HepG2 (cell line): Measurements from ENCODE around the gene LRRC8C. TPM values are rescaled to one million over a fixed set of nuclear protein-coding genes. Genes with fewer than 3 reads are reported as not detected.

ENCODE experiments used
- ATAC-seq: fragments of 200-7000 bp; cut with Tn5 transposase; 3 replicates; pipeline ENCODE4 v1.9.1; 2020; ENCODE audit warnings: mild to moderate bottlenecking, moderate library complexity
- BruUV-seq: library from RNA; stranded (reverse); fragments of 400-500 nt; replicated peaks from 2 replicates; lab custom pipeline; 2021; lab: Mats Ljungman, UMichigan
- CTCF ChIA-PET: fragments of 300-600 bp; formaldehyde crosslinking; extraction: SDS; loops from one replicate; lab custom pipeline; 2021; ENCODE audit warnings: low total read pairs, inconsistent platforms, low intra/inter-chr PET ratio; lab: Yijun Ruan, JAX
- POLR2A ChIA-PET: fragments of 350-600 bp; sonication (Branson Sonifier 250); formaldehyde crosslinking; loops from one replicate; lab custom pipeline; 2020; ENCODE audit warnings: antibody characterized with exemption, inconsistent platforms; lab: Yijun Ruan, JAX
- DNase-seq: peaks from one replicate; pipeline ENCODE4 v3.0.0-alpha.2; 2015; ENCODE audit warnings: low spot score
- FAIRE-seq: peaks from 3 replicates; lab custom pipeline; 2011; peaks lifted over from hg19 to GRCh38; lab: Jason Lieb, UNC
- H2AFZ ChIP-seq: one replicate; pipeline ENCODE4 v1.6.1; 2011; ENCODE audit warnings: low read length, inconsistent platforms
- H3K27ac ChIP-seq: fragments of 300-600 bp; 3 replicates; pipeline ENCODE4 v1.8.0; 2011; ENCODE audit warnings: mixed run types, mild to moderate bottlenecking, mixed read lengths, low read length, inconsistent platforms; ENCODE audit not compliant: insufficient read depth; ENCODE audit errors: extremely low read length
- H3K27me3 ChIP-seq, 2 experiments: fragments of 200-600 bp in 1 of 2; 2 replicates in 1 of 2; 3 replicates in 1 of 2; pipeline versions ENCODE4 v1.6.0 to v1.8.0; 2011; ENCODE audit warnings: low read length in 2 of 2, mild to moderate bottlenecking in 2 of 2, moderate library complexity in 2 of 2, inconsistent platforms in 1 of 2; ENCODE audit not compliant: insufficient read depth in 2 of 2, control insufficient read depth in 1 of 2
- H3K36me3 ChIP-seq, 2 experiments: fragments of 200-600 bp in 1 of 2; replicated peaks in 1 of 2; 2 replicates in 1 of 2; 3 replicates in 1 of 2; pipeline versions ENCODE4 v1.5.1 to v1.8.0; 2011; ENCODE audit warnings: low read length in 2 of 2, inconsistent platforms in 1 of 2; ENCODE audit not compliant: insufficient read depth in 2 of 2, control insufficient read depth in 1 of 2
- H3K4me1 ChIP-seq: 2 replicates; pipeline ENCODE4 v1.5.1; 2012; ENCODE audit warnings: low read length, inconsistent platforms; ENCODE audit not compliant: insufficient read depth
- H3K4me2 ChIP-seq: 2 replicates; pipeline ENCODE4 v1.6.0; 2011; ENCODE audit warnings: low read depth, low read length, inconsistent platforms
- H3K4me3 ChIP-seq, 3 experiments: fragments of 200-600 bp in 1 of 3; sonication (generic), shearing (Covaris generic) in 1 of 3; replicated peaks in 1 of 3; 2 replicates each; pipeline ENCODE4 v1.5.1; 2011 to 2016; ENCODE audit warnings: low read length in 3 of 3, inconsistent platforms in 2 of 3, low read depth in 2 of 3, mild to moderate bottlenecking in 2 of 3, control low read depth in 1 of 3, mixed read lengths in 1 of 3; ENCODE audit not compliant: insufficient read depth in 1 of 3
- H3K79me2 ChIP-seq: one replicate; pipeline ENCODE4 v1.6.1; 2011; ENCODE audit warnings: low read length, inconsistent platforms; ENCODE audit not compliant: insufficient read depth
- H3K9ac ChIP-seq: 2 replicates; pipeline ENCODE4 v1.6.0; 2011; ENCODE audit warnings: mild to moderate bottlenecking, low read depth, low read length, inconsistent platforms; ENCODE audit not compliant: insufficient read depth
- H3K9me3 ChIP-seq: 2 replicates; pipeline ENCODE4 v1.5.1; 2012; ENCODE audit warnings: mild to moderate bottlenecking, low read length
- H4K20me1 ChIP-seq: 2 replicates; pipeline ENCODE4 v1.6.0; 2011; ENCODE audit warnings: inconsistent platforms, mild to moderate bottlenecking, low read length, moderate library complexity; ENCODE audit not compliant: insufficient read depth
- BORCS8-MEF2B ChIP-seq: sonication (generic); formaldehyde crosslinking; IDR thresholded peaks from 2 replicates; pipeline ENCODE4 v1.8.0; 2022; ENCODE audit warnings: mild to moderate bottlenecking, missing genetic modification reagents
- BRD4 ChIP-seq: sonication (generic); formaldehyde crosslinking; IDR thresholded peaks from 2 replicates; pipeline ENCODE4 v1.4.0; 2020; ENCODE audit warnings: missing genetic modification reagents
- KLF16 ChIP-seq, 2 experiments: sonication (generic) in 1 of 2; formaldehyde crosslinking in 1 of 2; IDR thresholded peaks; 2 replicates each; pipeline versions ENCODE4 v1.6.1 to v1.8.0; 2016 to 2023; ENCODE audit warnings: missing genetic modification reagents in 2 of 2, missing compliant biosample characterization in 1 of 2
- KMT2A ChIP-seq: sonication (generic); formaldehyde crosslinking; IDR thresholded peaks from 2 replicates; pipeline ENCODE4 v1.4.0; 2020; ENCODE audit warnings: missing genetic modification reagents
- SRSF1 ChIP-seq: fragments of 200-400 bp; formaldehyde crosslinking; optimal IDR thresholded peaks from 2 replicates; pipeline ENCODE3; 2017; ENCODE audit warnings: mild to moderate bottlenecking, low read depth, low read length, moderate library complexity
- ZNF816 ChIP-seq: sonication (generic); formaldehyde crosslinking; IDR thresholded peaks from 2 replicates; pipeline ENCODE4 v1.8.0; 2022; ENCODE audit warnings: missing genetic modification reagents, mild to moderate bottlenecking, borderline replicate concordance
- ZSCAN25 ChIP-seq: sonication (generic); formaldehyde crosslinking; IDR thresholded peaks from 2 replicates; pipeline ENCODE4 v1.8.0; 2022; ENCODE audit warnings: mild to moderate bottlenecking, missing genetic modification reagents
- WGBS: methylation state at CpG from one replicate; pipeline ENCODE4 v1.1.6; 2017; ENCODE audit warnings: low lambda C conversion rate; 5-methylcytosine and 5-hydroxymethylcytosine counted together
- in situ Hi-C: cut with HindIII; loops from 2 replicates; pipeline ENCODE4 v1.10.0; 2017; ENCODE audit warnings: low pct_unique_long_range_greater_than_20kb; ENCODE audit not compliant: extremely low pct_ligation_motif_present
- intact Hi-C: fragments of 100-400 bp; cut with micrococcal nuclease; formaldehyde crosslinking; loops from one replicate; pipeline ENCODE4 v1.10.0; 2022; ENCODE audit not compliant: unreplicated experiment
- polyA plus RNA-seq, 8 experiments: library from polyadenylated mRNA; depleted of rRNA in 3 of 8; stranded (reverse) in 7 of 8; unstranded in 1 of 8; fragments of >200 nt; fragmentation: Illumina TruSeq in 4 of 8; extraction: Trizol in 4 of 8; gene quantifications; 2 replicates each; pipeline versions ENCODE4 v1.2.1 to v1.2.3, GENCODE V29; 2011 to 2016; ENCODE audit warnings: low read depth in 4 of 8, missing spikeins in 1 of 8, mixed read lengths in 1 of 8; ENCODE audit not compliant: insufficient read depth in 1 of 8
- total RNA-seq, 5 experiments: library from RNA; depleted of rRNA; stranded (reverse); fragments of >200 nt; fragmentation: Illumina TruSeq; extraction: Trizol; gene quantifications; 2 replicates each; pipeline ENCODE4 v1.2.3, GENCODE V29; 2016; ENCODE audit warnings: low read depth in 1 of 5
- TF ChIP-seq, protein P1 (sequence below): sonication (generic); formaldehyde crosslinking; IDR thresholded peaks from 2 replicates; pipeline ENCODE4 v1.5.0; 2020; ENCODE audit warnings: mild to moderate bottlenecking, missing genetic modification reagents, moderate library complexity
- TF ChIP-seq, protein P2 (sequence below), 2 experiments: fragments of 450-650 bp in 1 of 2; sonication (generic) in 1 of 2; formaldehyde crosslinking in 1 of 2; IDR thresholded peaks; 2 replicates each; pipeline versions ENCODE4 v1.6.1 to v1.8.0; 2016 to 2022; ENCODE audit warnings: antibody characterized with exemption in 1 of 2, mild to moderate bottlenecking in 1 of 2, missing genetic modification reagents in 1 of 2

Gene LRRC8C
- total and polyA plus RNA-seq, 2 of the 13 experiments (the other 11 are each of a cell fraction or from before 2014, with no cell fraction given) = 0.22 to 0.32 TPM

- H3K36me3 ChIP-seq = no peaks in the 10 kb centered on the region
- H3K79me2 ChIP-seq = no peaks in the 10 kb centered on the region
- no peaks in the 10 kb centered on the region; a peak in 1 of 5 replicates for H3K27me3 ChIP-seq
- H3K4me1 ChIP-seq = peaks cover 19% of the 10 kb centered on the region
- no peaks in the 10 kb centered on the region for H3K9me3 ChIP-seq
- 11% methylated on average over 1 of the region's 1 CpG for WGBS
- FAIRE-seq (no peak), ATAC-seq (no peak), DNase-seq (no peak)
- intact Hi-C loops = no loop called here
- no peak overlapping the region for H3K4me2 ChIP-seq
- ChIA-PET POLR2A (no interaction called here), CTCF (no interaction called here)
- no peak overlapping the region for H3K27ac ChIP-seq
- in situ Hi-C loops = no loop called here
- no peak overlapping the region for H2AFZ ChIP-seq
- H4K20me1 ChIP-seq = no peaks in the 10 kb centered on the region
- TF ChIP-seq, protein P1, sequence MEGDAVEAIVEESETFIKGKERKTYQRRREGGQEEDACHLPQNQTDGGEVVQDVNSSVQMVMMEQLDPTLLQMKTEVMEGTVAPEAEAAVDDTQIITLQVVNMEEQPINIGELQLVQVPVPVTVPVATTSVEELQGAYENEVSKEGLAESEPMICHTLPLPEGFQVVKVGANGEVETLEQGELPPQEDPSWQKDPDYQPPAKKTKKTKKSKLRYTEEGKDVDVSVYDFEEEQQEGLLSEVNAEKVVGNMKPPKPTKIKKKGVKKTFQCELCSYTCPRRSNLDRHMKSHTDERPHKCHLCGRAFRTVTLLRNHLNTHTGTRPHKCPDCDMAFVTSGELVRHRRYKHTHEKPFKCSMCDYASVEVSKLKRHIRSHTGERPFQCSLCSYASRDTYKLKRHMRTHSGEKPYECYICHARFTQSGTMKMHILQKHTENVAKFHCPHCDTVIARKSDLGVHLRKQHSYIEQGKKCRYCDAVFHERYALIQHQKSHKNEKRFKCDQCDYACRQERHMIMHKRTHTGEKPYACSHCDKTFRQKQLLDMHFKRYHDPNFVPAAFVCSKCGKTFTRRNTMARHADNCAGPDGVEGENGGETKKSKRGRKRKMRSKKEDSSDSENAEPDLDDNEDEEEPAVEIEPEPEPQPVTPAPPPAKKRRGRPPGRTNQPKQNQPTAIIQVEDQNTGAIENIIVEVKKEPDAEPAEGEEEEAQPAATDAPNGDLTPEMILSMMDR (CRISPR knock-in tag) = no peak
- no peak for TF ChIP-seq ZSCAN25 (CRISPR knock-in tag)
- TF ChIP-seq, protein P2, sequence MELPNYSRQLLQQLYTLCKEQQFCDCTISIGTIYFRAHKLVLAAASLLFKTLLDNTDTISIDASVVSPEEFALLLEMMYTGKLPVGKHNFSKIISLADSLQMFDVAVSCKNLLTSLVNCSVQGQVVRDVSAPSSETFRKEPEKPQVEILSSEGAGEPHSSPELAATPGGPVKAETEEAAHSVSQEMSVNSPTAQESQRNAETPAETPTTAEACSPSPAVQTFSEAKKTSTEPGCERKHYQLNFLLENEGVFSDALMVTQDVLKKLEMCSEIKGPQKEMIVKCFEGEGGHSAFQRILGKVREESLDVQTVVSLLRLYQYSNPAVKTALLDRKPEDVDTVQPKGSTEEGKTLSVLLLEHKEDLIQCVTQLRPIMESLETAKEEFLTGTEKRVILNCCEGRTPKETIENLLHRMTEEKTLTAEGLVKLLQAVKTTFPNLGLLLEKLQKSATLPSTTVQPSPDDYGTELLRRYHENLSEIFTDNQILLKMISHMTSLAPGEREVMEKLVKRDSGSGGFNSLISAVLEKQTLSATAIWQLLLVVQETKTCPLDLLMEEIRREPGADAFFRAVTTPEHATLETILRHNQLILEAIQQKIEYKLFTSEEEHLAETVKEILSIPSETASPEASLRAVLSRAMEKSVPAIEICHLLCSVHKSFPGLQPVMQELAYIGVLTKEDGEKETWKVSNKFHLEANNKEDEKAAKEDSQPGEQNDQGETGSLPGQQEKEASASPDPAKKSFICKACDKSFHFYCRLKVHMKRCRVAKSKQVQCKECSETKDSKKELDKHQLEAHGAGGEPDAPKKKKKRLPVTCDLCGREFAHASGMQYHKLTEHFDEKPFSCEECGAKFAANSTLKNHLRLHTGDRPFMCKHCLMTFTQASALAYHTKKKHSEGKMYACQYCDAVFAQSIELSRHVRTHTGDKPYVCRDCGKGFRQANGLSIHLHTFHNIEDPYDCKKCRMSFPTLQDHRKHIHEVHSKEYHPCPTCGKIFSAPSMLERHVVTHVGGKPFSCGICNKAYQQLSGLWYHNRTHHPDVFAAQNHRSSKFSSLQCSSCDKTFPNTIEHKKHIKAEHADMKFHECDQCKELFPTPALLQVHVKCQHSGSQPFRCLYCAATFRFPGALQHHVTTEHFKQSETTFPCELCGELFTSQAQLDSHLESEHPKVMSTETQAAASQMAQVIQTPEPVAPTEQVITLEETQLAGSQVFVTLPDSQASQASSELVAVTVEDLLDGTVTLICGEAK (IDR thresholded peaks at IDR 0.05) = no peak
- TF ChIP-seq, protein P2 (CRISPR knock-in tag; IDR thresholded peaks at IDR 0.05) = no peak
- TF ChIP-seq SRSF1 = no peak
- TF ChIP-seq KMT2A (CRISPR knock-in tag) = no peak
- TF ChIP-seq BORCS8-MEF2B (CRISPR knock-in tag) = no peak
- no peak for TF ChIP-seq BRD4 (CRISPR knock-in tag)
- TF ChIP-seq KLF16 (CRISPR knock-in tag; IDR thresholded peaks at IDR 0.05) = no peak
- TF ChIP-seq ZNF816 (CRISPR knock-in tag) = no peak
- no peak overlapping the region for H3K4me3 ChIP-seq
- BruUV-seq = no TSS peak
- H3K9ac ChIP-seq = no peak overlapping the region
These were observed 21.2 kb upstream of the LRRC8C start for GRCh38 chr1:89611721-89612120.
